Breast epithelium (tissue), 4 donors: Measurements from ENCODE around the gene PIH1D1. TPM values are rescaled to one million over a fixed set of nuclear protein-coding genes. Genes with fewer than 3 reads are reported as not detected.

ENCODE experiments used
- DNase-seq, 2 donors: peaks; one replicate each; pipeline ENCODE4 v3.0.0-alpha.2; 2019; ENCODE audit warnings: low spot score in 2 of 2
- H3K27ac ChIP-seq, 2 donors: fragments of 200-600 bp; sonication (generic) in 1 of 2; one replicate each; pipeline ENCODE4 v1.5.1; 2016 to 2019; ENCODE audit warnings: mild to moderate bottlenecking in 1 of 2
- H3K27me3 ChIP-seq, 2 donors: fragments of 200-600 bp; sonication (generic) in 1 of 2; one replicate each; pipeline versions ENCODE4 v1.5.1 to v1.6.0; 2017 to 2019; ENCODE audit warnings: control low read depth in 1 of 2, mild to moderate bottlenecking in 1 of 2
- H3K36me3 ChIP-seq: fragments of 200-600 bp; one replicate; pipeline ENCODE4 v1.5.1; 2019
- H3K4me1 ChIP-seq, 2 donors: fragments of 200-600 bp; sonication (generic); one replicate each; pipeline ENCODE4 v1.5.1; 2016 to 2019; ENCODE audit warnings: control low read depth in 1 of 2
- H3K4me3 ChIP-seq, 3 donors: fragments of 200-600 bp; sonication (generic); 1 replicate in 2 of 3; 2 replicates in 1 of 3; pipeline ENCODE4 v1.5.1; 2016 to 2019; ENCODE audit warnings: mild to moderate bottlenecking in 3 of 3, moderate library complexity in 2 of 3
- H3K9me3 ChIP-seq, 2 donors: fragments of 200-600 bp; sonication (generic) in 1 of 2; one replicate each; pipeline ENCODE4 v1.5.1; 2016 to 2019; ENCODE audit warnings: control low read depth in 1 of 2
- POLR2A ChIP-seq: fragments of 450-650 bp; IDR thresholded peaks from one replicate; pipeline ENCODE4 v1.6.1; 2016; ENCODE audit warnings: antibody characterized with exemption, mild to moderate bottlenecking, moderate library complexity
- POLR2AphosphoS5 ChIP-seq, 3 donors: sonication (generic); formaldehyde crosslinking; IDR thresholded peaks; one replicate each; pipeline ENCODE4 v1.6.1; 2017; ENCODE audit warnings: antibody characterized with exemption in 3 of 3
- intact Hi-C: fragments of 100-400 bp; cut with DNase I; formaldehyde crosslinking; loops from one replicate; pipeline ENCODE4 v1.15.1; 2023; ENCODE audit warnings: low total_unique reads
- total RNA-seq, 3 donors: library from RNA; depleted of rRNA; stranded (reverse); fragments of >200 nt; gene quantifications; one replicate each; pipeline ENCODE4 v1.1.0, GENCODE V29; 2016
- TF ChIP-seq, protein P1 (sequence below), 3 donors: fragments of 450-650 bp; IDR thresholded peaks; one replicate each; pipeline ENCODE4 v1.5.1; 2016 to 2017; ENCODE audit warnings: antibody characterized with exemption in 3 of 3, mild to moderate bottlenecking in 3 of 3, moderate library complexity in 3 of 3

Gene PIH1D1
- total RNA-seq, 3 donors from 2014 or later: 94.4 to 121 (median 106) TPM

DNA sequence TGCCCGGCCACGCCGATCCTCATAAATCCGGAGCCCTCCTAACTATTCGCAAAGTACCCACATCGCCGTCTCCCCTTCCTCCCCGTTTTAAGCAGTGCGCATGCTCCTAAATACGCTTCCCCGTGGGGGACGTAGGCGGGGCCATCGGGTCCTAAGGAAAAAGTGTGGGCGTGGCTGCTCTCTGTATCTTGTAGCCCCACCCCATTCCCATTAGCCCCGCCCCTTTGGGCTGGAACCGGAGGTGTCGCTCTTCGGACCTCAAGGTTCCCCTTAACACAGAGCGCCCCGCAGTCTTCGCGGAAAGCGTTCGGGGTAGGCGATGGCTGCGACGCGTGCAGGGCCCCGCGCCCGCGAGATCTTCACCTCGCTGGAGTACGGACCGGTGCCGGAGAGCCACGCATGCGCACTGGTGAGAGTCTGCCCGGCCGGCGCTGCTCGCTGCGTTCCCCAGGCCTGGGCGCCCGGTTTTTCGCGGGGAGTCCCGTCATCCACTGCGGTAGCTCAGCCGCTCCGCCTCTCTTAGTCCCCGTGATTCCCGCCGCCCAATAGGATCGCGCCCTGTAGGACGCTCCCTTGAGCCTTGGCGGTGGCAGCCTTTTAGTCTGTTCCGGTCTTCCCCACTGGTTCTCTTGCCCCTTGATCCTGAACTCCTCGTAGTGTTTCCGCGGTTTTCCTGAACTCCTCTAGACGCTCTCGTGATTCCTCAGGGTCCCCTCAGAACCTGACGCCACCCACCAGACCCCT lies 1.6 kb upstream of the PIH1D1 start, which contains the start of gene ALDH16A1:
ALDH16A1 (plus strand) TSS at position 213 of the 744 bp plus-strand sequence; CDS start at position 320, 107 bp downstream.
- Histone ChIP-seq H3K27me3 (no peaks in the 10 kb centered on the region), H3K4me3 (peak within 1 kb of the TSS; percentile 57 to 94 (median 87)), H3K9me3 (no peaks in the 10 kb centered on the region), H3K36me3 (no peaks in the 10 kb centered on the region), H3K4me1 (peaks cover 0 to 8% of the 10 kb centered on the region in 2 donors), H3K27ac (peak within 1 kb of the TSS; percentile 97 to 98)
- intact Hi-C loops: no loop called here
- TF ChIP-seq, protein P1, sequence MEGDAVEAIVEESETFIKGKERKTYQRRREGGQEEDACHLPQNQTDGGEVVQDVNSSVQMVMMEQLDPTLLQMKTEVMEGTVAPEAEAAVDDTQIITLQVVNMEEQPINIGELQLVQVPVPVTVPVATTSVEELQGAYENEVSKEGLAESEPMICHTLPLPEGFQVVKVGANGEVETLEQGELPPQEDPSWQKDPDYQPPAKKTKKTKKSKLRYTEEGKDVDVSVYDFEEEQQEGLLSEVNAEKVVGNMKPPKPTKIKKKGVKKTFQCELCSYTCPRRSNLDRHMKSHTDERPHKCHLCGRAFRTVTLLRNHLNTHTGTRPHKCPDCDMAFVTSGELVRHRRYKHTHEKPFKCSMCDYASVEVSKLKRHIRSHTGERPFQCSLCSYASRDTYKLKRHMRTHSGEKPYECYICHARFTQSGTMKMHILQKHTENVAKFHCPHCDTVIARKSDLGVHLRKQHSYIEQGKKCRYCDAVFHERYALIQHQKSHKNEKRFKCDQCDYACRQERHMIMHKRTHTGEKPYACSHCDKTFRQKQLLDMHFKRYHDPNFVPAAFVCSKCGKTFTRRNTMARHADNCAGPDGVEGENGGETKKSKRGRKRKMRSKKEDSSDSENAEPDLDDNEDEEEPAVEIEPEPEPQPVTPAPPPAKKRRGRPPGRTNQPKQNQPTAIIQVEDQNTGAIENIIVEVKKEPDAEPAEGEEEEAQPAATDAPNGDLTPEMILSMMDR (IDR thresholded peaks at IDR 0.05): no peak
- TF ChIP-seq POLR2AphosphoS5 (IDR thresholded peaks at IDR 0.05) (peak; percentile 79 to 96 (median 91)), POLR2A (peak; percentile 83)
- DNase-seq: peak; percentile 97 to 98

DNA sequence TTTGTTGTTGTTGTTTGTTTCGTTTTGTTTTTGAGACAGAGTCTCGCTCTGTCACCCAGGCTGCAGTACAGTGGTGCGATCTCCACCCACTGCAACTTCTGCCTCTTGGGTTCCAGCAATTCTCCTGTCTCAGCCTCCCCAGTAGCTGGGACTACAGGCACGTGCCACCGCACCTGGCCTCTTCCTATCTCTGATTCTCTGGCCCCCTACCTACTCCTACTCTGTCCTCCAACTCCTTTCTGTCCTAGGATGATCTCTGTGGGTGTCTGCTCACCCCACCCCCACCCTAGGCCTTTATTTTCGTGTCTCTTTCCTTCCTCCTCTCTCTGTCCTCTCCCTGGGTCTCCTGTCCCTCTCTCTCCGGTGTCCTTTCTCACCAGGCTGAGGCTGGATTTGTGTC lies 1.2 kb downstream of the PIH1D1 start:
- Histone ChIP-seq H3K4me3 (peak overlapping the region in 2 of 3 donors; percentile 87 to 94), H3K9me3 (no peaks in the 10 kb centered on the region), H3K27me3 (no peaks in the 10 kb centered on the region), H3K27ac (no peak overlapping the region), H3K36me3 (no peaks in the 10 kb centered on the region), H3K4me1 (peaks cover 0 to 8% of the 10 kb centered on the region in 2 donors)
- no peak for TF ChIP-seq POLR2A
- TF ChIP-seq POLR2AphosphoS5 (IDR thresholded peaks at IDR 0.05): no peak
- TF ChIP-seq, protein P1 (IDR thresholded peaks at IDR 0.05): no peak
- DNase-seq: no peak
- intact Hi-C loops: no loop called here

DNA sequence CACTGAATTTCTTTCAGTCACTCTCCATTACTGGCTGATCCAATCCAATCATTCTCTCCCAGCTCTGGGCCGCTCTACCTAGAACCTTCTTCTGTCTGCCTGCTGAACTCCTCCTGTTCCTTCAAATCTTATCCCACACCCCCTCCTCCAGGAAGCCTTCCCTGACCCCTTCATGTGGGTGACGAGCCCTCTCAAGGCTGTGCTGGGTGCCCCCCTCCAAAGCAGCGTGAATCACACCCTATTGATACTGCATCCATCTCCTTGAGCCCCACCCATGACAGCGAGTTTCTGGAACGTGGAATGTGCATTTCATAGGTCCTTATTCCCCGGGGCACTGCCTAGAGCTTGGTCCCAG lies 3.2 kb downstream of the PIH1D1 start:
- DNase-seq: no peak
- intact Hi-C loops: no loop called here
- Histone ChIP-seq H3K9me3 (no peaks in the 10 kb centered on the region), H3K4me3 (no peak overlapping the region), H3K4me1 (peaks cover 1 to 8% of the 10 kb centered on the region in 2 donors), H3K36me3 (no peaks in the 10 kb centered on the region), H3K27ac (peak overlapping the region in 1 of 2 donors; percentile 21), H3K27me3 (no peaks in the 10 kb centered on the region)
- TF ChIP-seq POLR2A (no peak), POLR2AphosphoS5 (IDR thresholded peaks at IDR 0.05) (no peak)
- TF ChIP-seq, protein P1 (IDR thresholded peaks at IDR 0.05): no peak

DNA sequence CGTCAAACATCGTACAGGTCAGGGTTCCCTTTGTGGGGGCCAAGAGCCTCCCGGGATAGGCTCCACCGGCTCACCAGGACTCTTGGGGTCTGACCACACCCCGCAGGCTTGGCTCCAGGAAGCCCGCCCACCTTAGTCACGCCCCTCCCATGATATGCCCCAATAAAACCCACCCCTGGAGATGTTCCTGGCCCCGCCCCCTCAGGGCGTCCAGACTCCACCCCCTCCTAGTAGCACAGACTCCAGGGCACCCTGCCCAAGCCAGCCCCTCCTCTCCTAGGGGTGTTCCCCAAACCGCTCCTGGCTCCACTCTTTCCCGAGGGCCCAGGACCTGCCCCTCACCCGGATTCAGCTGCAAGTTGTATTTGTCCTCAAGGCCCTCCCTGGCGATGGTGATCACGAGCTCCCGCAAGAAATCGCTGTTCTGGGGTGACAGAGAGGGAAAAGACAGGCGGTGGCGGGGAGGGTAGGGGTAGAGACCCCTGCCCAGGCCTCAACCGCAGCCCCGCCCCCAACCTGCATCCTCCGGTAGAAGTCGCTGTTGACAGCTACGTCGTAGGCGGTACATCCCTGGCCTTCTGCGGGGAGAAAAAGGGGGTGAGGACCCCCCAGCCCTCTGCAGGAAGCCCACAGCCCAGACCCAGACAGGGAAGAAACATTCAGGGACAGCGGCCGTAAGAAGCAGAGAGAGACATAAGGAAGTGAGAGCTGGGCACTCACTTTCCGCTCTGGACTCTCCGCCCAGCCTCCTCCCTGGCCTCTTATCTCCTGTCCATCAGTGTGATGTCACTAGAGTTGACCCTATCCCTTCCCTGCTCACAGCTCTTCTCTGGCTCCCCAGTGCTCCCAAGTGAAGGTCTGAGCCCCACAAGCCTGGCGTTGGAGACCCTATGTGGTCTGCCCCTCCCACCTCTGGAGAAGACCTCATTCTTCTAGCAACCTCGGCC lies 3.9 kb downstream of the PIH1D1 start:
- H3K9me3 ChIP-seq: no peaks in the 10 kb centered on the region
- no peak for DNase-seq
- no peaks in the 10 kb centered on the region for H3K36me3 ChIP-seq
- no peaks in the 10 kb centered on the region for H3K27me3 ChIP-seq
- intact Hi-C loops: no loop called here
- H3K27ac ChIP-seq: peak overlapping the region in 1 of 2 donors; percentile 21
- TF ChIP-seq POLR2A (no peak), POLR2AphosphoS5 (IDR thresholded peaks at IDR 0.05) (no peak)
- TF ChIP-seq, protein P1 (IDR thresholded peaks at IDR 0.05): no peak
- peaks cover 4 to 8% of the 10 kb centered on the region in 2 donors for H3K4me1 ChIP-seq
- H3K4me3 ChIP-seq: no peak overlapping the region
